Activated CD4-positive, alpha-beta T cell treated with anti-CD3 and anti-CD28 coated beads for 48 hours (primary cell): ENCODE measurements around the gene CCDC3.

Experiments used
- DNase-seq: peaks from one replicate; pipeline ENCODE4 v3.0.0-alpha.2; 2020

Gene CCDC3

DNA sequence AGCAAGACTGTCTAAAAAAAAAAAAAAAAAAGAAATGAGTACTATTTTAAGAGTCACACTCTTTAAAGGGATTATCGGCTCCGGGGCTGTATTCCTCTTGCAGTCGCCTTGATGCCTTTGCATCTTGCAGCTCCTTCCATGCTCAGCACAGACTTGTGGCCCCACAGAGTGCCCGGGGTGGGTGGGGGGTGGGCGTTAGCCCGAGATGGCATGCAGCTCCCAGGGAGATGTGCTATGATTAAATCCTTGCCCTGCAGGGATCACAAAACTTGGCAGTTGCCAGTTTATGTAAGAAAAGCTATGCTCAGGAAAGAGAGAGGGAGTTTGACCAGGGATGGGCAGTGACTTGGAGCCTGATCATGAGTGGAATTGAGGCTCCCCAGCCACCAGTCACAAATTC, 81.9 kb downstream of the CCDC3 start:
- DNase-seq, result no peak

DNA sequence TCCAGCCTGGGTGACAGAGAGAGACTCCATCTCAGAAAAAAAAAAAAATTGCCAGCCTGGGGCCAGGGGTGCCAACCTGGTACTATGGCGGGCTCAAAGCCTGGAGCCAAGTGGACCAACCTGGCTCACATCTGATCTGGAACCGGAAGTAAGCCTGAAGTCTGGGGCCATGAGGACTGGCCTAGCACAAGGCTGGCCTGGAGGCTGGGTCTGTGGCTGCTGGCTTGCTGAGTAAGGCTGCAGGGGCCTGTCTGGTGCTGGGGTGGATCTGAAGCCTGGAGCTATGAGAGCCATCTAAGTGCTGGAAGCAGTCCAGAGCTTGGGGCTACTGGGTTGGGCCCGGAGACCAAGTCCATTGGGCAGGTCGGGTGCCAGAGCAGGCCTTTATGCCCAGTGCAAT, 84.9 kb downstream of the CCDC3 start:
- no peak for DNase-seq

DNA sequence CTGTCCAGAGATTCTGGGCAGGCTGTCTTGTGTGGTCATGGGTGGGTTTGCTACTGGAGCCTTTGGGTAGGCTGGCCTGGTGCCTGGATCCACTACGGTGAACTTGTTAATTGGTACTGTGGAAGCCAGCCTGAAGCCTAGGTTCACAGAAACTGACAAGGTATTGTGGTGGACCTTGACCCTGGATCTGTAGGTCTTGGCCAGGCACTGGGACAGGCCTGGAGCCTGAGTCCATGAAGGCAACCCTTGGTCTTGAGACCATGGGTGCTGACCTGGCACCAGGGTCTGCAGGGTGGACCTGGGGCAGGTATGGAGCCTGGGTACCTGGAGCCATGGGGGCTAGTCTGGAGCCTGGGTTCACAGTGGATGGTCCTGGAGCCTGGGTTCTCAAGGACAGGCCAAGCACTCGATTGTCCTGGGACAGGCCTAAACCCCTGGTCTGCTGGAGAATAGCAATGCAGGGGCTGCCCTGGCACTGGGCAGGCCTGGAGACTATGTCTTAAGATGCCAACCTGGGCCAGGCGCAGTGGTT, 85.8 kb downstream of the CCDC3 start:
- DNase-seq, result no peak

DNA sequence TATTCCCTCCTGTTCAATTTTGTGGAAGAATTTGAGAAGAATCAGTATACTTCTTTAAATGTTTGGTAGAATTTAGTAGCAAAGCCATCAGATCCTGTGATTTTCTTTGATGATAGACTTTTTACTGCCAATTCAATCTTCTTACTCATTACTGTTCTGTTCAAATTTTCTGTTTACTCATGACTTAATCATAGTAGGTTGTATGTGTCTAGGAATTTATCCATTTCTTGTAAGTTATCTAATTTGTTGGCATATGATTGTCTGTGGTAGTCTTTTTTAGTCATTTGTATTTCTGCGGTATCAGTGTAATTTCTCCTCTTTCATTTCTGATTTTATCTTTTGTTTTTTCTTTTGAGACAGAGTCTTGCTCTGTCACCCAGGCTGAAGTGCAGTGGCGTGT, 87.4 kb downstream of the CCDC3 start:
- DNase-seq, result no peak

DNA sequence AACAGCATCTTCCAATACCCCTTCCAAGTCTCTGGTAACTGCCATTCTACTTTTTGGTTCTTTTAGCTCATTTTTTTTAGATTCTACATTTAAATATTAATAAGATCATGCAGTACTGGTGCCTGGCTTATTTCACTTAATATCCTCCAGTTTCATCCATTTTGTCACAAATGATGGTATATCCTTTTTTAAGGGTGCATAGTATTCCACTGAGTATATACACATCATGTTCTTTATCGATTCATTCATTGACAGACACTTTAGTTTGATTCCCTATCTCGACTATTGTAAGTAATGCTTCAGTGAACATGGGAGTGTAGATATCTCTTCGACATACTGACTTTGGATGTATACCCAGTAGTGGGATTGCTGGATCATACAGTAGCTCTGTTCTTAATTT, 89.7 kb downstream of the CCDC3 start:
- DNase-seq, result no peak

DNA sequence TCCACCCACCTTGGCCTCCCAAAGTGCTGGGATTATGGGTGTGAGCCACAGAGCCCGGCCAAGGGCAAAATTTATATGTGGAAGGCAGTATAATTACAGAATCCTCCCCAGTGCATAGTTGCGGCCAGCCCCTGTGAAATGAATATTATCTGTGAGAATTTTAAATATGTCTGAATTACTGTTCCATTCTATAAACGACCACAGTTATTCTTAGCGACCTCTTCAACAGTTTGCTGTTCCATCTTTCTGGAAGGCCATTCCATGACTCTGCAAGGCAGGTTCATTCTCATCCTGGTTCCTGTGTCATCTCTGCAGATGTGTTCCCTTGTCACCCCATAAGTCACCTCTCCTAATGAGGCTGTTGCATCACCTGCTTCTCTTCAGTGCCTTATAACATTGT, 90.7 kb downstream of the CCDC3 start:
- no peak for DNase-seq

DNA sequence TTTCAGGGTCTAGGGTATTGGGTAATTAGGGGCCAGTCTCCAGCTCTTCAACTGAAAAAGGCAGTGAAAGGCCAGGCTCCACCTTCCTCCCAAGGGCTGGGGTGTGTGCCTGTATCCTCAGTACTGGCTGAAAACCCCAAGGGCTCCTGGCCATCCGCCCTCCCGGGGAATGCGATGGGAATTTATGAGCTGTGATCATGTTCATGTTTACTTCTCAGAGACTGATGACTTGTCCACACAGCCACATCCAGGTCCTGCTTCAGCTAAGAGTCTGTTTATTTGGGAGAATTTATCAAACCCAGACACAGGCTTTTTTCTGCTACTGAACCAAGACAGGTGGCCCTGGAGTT, 91.7 kb downstream of the CCDC3 start:
- DNase-seq, result no peak

DNA sequence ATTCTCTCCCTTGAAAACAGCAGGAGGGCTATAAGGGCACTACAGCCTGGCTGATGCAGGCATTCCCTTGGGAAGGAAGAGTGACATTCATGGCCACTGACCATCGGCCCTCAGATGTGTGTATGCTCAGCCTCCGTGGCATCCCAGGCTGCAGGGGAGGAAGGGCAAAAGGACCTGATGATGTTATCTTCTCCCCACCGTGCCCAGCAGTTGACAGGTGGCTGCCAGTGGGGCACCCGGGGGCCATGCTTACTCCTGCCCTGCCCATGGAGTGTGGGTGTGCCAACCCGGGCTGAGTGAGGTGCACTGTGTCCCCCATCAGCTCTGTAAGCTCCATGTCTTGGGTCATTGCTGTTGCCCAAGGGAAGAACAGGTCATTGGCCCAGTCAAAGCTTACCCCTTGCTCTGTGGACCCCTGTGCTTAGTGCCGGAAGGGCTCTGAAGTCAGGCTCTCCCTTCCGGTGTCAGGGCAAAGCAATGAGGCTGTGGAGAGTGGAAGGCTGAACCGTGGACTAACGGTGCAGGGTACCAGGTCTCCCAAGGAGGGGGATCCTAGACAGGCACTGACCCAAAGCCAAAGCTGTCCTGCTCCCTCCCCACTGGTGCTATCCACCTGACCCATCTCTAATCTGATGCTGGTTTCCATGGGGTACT, 92.2 kb downstream of the CCDC3 start:
- no peak for DNase-seq

DNA sequence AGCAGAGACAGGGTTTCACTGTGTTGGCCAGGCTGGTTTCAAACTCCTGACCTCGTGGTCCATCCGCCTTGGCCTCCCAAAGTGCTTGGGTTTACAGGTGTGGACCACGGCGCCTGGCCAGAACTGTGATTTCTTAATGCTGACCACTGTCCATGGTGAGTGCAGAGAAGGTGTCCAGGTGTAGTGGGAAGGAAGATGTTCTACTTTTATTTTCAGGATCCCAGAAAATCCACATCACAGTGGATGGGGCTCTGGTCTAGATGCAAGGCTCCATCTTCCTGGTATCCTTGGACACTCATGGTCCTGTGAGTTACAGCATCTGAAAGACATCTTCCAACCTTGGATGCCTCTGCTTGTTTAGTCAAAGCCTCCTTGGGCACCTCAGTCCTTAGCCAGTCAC, 92.7 kb downstream of the CCDC3 start:
- no peak for DNase-seq

DNA sequence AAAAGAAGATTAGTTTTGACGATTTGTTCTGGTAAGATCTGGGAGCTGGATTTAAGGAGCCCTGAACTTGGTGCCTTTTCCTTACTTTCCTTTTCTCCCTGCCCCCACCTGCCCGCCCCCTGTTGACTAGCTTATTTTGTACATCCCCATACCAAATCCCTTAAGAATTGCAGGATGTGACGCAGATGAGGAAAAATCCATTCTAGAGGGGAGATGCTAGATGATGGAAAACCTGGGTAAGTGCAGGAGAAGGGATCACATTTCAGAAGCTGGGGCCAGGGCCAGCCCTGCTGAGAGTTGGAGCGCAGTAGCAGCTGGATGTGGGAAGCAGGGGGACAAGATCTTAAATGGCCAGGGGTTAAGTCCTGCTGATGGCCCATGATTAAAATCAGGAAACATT, 93.9 kb downstream of the CCDC3 start:
- DNase-seq, result no peak

DNA sequence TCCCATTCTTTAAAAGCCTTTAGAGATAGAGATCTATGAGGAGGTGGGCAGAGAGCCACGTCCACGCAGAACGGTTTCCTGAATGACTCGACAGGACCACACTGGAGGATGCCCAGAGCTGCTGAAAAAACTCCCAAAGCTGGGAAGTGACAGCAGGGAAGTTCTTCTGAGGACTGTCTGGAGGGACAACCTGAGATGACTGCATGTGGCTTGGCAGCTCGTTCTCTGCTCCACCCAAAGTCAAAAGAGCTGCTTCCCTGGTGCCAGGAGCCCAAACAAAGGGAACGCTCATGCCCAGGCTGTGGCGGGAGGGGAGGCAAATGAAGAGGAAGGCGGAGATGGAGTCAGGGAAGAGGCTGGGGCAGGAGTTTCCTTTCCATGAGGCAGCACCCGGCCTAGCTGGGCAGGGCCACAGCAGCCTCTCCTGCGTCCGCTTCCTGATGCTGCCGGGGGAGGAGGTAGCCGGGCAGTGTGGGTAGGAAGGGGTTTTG, 95.4 kb downstream of the CCDC3 start:
- DNase-seq, result no peak

DNA sequence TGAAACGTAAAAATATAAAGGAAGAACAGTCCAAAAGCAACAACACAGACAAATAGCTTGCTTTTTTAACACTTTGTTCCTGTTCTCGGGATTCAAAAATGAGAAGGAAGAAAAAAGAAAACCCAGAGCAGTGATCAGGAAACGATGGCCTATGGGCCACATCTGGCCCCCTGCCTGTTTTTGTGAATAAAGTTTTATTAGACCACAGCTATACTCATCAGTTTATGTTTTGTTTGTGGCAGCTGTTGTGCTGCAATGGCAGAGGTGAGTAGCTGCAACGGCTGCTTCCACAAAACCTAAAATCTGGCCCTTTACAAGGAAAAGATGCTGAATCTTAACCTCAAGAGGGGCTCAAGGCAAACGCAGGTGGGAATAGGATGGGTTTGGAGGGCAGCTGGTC, 96.4 kb downstream of the CCDC3 start:
- DNase-seq, result no peak

DNA sequence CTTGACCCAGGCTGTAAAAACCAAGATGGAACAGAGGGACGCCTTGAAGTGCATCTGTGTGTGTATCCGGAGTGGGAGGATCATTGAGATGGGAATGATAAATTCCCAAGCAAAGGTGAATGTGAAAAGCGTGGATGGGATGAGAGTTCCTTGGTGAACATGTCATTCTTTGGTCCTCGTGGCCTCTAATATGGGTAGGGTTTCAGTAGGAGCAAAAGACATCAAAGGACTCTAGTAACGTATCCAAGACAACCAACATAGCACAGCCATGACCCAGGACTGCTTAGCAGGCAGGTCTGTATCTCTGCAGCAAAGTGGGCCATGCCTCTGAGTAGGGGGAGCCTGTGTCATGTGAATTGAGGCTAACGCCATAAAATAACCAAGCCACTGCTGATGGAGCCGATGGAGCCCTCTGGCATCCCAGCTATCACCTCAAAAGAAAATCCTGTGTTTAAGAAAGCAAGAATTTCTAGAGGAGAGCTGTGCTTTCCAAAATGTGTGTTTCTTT, 98.6 kb downstream of the CCDC3 start:
- DNase-seq, result no peak

DNA sequence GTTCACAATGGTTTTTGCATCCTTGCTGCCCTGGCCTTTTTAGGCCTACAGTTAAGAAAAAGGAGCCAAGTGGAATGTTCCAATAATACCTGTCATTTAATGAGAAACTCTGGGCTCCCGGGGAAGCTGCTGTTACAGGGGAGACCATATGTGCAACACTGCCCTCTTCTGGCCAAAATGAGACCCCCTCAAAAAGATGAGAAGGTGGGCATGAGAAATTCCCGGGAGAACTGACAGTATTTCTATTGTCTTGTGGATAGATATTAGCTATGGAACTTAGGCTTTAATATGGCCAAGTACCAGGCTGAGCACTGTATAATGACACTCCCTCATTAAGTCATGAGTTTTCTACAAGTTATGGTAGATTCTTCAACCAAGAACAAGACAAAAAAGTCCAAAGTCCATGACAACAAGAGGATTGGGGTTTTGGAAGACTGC, 99.4 kb downstream of the CCDC3 start:
- peak; percentile 64 for DNase-seq

DNA sequence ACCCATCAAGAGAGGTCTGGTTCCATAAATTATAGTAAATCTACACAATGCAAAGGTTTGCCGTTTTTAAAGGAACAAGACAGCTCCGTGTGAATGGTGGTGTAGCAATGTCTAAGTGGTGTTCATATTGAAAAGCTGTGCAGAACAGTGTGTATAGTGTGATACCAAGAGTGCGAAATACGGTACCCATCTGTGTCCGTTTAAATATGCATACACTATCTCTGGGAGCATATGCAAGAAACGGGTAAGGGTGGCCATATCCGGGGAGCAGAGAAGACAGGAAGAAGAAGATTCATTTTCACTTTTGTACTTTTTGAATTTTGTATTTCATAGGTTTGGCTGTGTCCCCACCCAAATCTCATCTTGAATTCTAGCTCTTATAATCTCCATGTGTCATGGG, 102.0 kb downstream of the CCDC3 start:
- DNase-seq, result no peak

DNA sequence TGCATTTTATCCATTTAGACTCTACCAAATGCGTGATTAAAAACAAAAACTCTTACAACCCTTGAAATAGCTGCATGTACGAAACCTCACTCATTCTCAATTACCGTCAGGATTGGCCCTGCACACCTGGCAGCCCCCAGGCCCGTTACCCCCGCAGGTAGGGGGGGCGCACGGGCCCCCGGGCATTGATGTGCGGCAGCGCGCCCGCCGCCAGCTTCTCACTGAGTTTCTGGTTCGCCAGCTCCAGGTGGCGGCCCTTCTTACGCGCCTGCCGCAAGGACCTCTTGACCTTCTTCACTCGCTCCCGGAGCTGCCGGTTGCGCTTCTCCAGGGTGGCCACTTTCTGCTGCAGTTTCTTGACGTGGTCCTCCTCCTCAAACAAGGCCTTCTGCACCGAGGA, 103.2 kb downstream of the CCDC3 start:
- no peak for DNase-seq

DNA sequence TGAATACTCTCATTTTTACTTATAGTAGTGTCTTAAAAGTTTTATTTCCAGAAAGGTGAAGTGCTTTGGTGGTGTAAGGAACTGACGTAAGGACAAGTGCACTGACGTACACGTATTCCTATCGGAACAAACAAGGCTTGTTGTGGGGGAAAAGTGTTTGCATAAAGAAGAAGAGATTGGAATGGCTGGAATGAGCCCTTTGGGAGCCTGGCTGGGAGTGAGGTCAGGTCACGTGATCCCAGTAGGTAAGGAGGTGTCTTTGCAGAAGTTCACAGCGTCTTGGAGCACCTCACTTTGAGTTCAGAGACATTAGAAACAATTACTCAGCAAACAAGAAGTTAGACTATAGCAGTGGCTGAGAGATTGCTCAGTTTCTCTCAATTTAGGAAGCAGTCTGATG, 104.2 kb downstream of the CCDC3 start:
- DNase-seq, result no peak

DNA sequence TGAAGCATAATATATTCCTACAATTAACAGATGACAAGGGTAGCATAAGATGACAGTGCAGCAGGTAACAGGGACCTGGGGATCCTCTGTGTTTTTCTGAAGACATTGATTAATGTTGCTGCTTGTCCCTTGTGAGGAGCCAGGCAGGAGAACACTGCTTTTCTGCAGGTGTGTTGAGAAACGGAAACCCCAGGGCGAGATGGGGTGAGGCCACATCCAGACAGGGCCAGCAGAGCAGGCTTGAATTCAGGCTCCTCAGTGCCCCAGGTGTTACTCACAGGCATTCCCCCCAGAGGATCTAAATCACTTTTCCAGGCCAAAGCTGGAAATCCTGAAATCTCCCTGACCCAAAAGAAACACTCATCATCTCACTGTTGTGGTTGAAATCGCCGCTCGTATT, 105.3 kb downstream of the CCDC3 start:
- DNase-seq, result no peak

DNA sequence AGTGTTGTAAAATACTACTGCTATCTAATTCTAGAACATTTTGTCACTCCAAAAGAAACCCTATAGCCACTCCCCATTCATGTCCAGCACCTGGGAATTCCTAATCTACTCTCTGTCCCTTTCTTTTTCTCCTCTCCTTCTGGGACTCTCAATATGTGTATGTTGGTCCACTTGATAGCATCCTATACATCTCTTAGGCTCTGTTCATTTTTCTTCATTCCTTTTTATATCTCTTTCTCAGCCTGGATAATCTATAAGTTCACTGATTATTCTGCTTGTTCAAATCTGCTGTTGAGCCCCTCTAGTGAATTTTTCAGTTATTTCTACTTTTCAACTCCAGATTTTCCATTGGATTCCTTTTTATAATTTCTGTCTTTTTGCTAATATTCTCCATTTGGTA, 108.6 kb downstream of the CCDC3 start:
- DNase-seq, result no peak

DNA sequence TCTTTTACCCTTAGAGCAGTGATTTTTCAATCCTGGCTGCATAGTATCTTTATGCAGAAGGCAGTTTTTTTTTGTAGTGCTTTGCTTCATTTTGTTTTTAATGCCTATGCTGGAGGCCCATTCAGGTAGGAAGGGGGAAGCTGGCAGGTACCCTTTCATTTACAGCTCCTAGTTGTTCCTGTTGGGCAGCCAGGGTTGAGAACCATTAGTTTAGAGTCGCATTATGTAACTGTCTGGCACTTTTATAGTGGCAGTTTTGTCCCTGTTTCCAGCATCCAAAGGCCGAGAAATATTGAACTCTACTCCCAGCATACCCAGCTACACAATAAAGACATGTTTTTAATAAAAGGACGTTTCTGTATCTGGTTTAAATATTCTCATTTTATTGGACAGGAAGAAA, 110.6 kb downstream of the CCDC3 start:
- no peak for DNase-seq

DNA sequence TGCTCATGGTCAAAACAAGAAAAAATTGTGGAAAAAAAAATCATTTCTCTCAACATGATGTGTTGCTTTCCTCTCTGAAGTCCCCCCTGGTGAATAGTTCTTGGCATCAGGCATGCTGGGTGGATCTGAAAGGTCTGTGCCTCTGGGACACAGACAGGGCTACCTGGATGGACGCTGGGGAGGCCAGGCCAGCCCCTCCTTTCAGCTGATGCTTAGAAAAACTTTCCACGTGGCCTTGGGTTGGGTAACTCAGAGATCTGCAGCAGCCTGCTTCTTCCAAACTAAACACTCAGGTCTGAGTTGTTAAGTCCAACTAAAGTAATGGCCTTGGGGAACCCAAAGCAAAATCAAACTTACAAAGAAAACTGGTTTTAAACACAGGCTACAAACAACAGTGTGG, 113.0 kb downstream of the CCDC3 start:
- no peak for DNase-seq

DNA sequence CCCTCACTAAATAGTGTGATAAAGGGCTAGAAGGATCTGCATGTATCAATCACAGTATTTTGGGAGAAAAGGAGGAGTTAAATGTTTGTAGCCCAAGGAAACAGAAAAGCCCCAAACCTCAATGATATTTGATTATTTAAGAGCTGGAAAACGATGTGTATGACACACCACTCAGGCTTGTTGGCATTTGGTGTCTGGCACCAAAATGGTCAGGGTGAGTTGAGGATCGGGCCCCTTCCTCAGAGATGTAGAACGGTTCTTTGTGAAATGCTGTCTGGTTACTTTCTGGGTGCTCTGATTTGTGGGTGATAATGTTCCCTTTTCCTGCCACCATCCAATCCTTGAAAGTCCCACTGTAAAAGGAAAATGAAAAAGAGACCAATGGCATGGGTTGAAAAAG, 113.7 kb downstream of the CCDC3 start:
- no peak for DNase-seq

DNA sequence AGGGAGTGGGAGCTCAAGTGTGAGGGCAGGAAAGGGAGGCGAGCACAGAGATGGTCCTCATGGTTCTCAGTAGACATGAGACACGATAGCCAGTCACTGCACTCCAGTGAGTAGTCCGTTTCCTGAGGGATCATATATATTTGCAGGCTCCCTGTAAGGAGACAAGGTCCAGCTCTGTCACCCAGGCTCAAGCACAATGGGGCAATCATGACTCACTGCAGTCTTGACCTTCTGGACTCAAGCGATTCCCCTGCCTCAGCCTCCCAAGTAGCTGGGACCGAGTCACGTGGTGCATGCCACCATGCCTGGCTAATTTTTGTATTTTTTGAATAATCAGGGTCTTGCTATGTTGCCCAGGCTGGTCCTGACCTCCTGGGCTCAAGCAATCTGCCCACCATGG, 116.7 kb downstream of the CCDC3 start:
- DNase-seq, result no peak

DNA sequence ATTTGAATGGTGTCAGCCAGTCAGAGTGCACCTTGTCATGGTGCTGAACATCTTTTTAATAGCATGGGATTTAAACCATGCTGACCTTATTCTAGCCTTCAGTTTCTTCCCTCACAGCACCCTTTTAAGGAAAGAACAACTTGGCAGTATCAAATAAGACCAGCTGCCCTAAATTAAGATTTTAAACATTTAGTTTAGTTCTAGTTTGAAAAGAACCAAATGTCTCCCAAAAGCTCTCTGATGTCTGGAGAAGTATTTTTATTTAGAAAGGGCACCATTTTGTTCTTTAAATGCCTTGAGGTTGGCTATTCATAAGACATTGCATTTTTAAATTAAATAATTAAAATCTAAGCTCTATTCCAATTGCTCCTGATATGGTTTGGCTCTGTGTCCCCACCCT, 121.1 kb downstream of the CCDC3 start:
- DNase-seq, result no peak

DNA sequence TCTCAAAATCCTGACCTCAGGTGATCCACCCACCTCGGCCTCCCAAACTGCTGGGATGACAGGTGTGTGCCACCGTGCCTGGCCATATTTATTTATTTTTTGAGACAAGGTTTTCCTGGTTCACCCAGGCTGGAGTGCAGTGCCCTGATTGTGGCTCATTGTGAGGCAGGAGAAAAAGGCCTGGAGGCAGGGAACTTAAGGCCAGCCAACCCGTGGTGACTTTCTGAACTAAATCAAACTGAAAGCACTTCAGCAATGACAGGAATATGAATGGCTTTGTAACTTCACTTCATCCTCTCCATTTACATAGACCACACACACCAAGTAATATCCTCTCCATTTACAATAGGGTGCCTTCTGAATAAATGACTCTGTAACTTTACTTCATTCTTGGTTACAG, 124.4 kb downstream of the CCDC3 start:
- no peak for DNase-seq
